H1 (cell line): ENCODE data around the gene BPIFB2. TPM values are rescaled to one million over a fixed set of nuclear protein-coding genes. Genes with fewer than 3 reads are reported as not detected.

Source experiments
- CTCF ChIA-PET: fragments of 300-600 bp; sonication (Branson Sonifier 250); formaldehyde crosslinking; loops from one replicate; lab custom pipeline; 2021; ENCODE audit not compliant: partially characterized antibody; lab: Charles Lee
- POLR2A ChIA-PET: fragments of 300-600 bp; sonication (Branson Sonifier 250); formaldehyde crosslinking; loops from one replicate; lab custom pipeline; 2021; ENCODE audit warnings: inconsistent platforms; ENCODE audit not compliant: partially characterized antibody; lab: Charles Lee
- DNase-seq, 2 experiments: peaks; one replicate each; pipeline versions ENCODE4 v3.0.0 to v3.0.0-alpha.2; 2010 to 2022; ENCODE audit warnings: low spot score in 2 of 2, low read depth in 1 of 2, mixed read lengths in 1 of 2
- FAIRE-seq: peaks from 2 replicates; lab custom pipeline; 2011; peaks lifted over from hg19 to GRCh38; lab: Jason Lieb, UNC
- H2AFZ ChIP-seq: 2 replicates; pipeline ENCODE4 v1.8.1; 2012; ENCODE audit warnings: low read length, inconsistent platforms
- H2AK5ac ChIP-seq: 2 replicates; pipeline ENCODE4 v1.6.1; 2013; ENCODE audit warnings: low read depth, low read length
- H2BK120ac ChIP-seq: replicated peaks from 2 replicates; pipeline ENCODE3; 2013; ENCODE audit warnings: low read depth, low read length, inconsistent platforms
- H2BK12ac ChIP-seq: 2 replicates; pipeline ENCODE4 v1.6.1; 2013; ENCODE audit warnings: low read depth, low read length
- H2BK15ac ChIP-seq: 2 replicates; pipeline ENCODE4 v1.6.1; 2013; ENCODE audit warnings: low read length
- H2BK20ac ChIP-seq: 2 replicates; pipeline ENCODE4 v1.6.1; 2013; ENCODE audit warnings: low read length
- H2BK5ac ChIP-seq: 2 replicates; pipeline ENCODE4 v1.6.1; 2013; ENCODE audit warnings: low read depth, low read length
- H3K14ac ChIP-seq: 2 replicates; pipeline ENCODE4 v1.6.1; 2013; ENCODE audit warnings: inconsistent platforms; ENCODE audit not compliant: insufficient read length
- H3K18ac ChIP-seq: 2 replicates; pipeline ENCODE4 v1.6.1; 2013; ENCODE audit warnings: low read length; ENCODE audit errors: extremely low read depth
- H3K23ac ChIP-seq: 2 replicates; pipeline ENCODE4 v1.6.1; 2013; ENCODE audit warnings: inconsistent platforms; ENCODE audit not compliant: insufficient read length
- H3K23me2 ChIP-seq: 2 replicates; pipeline ENCODE4 v1.6.1; 2013; ENCODE audit warnings: low read depth, low read length
- H3K27ac ChIP-seq: 2 replicates; pipeline ENCODE4 v1.6.1; 2011; ENCODE audit warnings: low read depth, low read length, inconsistent platforms
- H3K27me3 ChIP-seq, 4 experiments: replicated peaks in 1 of 4; 1 replicate in 1 of 4; 2 replicates in 3 of 4; pipeline versions ENCODE4 v1.6.1 to v1.8.1; 2011 to 2013; ENCODE audit warnings: low read length in 3 of 4, mild to moderate bottlenecking in 3 of 4, inconsistent platforms in 2 of 4, mixed read lengths in 2 of 4, moderate library complexity in 1 of 4; ENCODE audit not compliant: control insufficient read depth in 3 of 4, insufficient read depth in 3 of 4; ENCODE audit errors: extremely low read depth in 1 of 4
- H3K36me3 ChIP-seq, 4 experiments: 2 replicates each; pipeline versions ENCODE4 v1.6.1 to v1.8.1; 2011 to 2013; ENCODE audit warnings: mild to moderate bottlenecking in 4 of 4, low read length in 3 of 4, moderate library complexity in 2 of 4, control low read depth in 1 of 4, inconsistent platforms in 1 of 4; ENCODE audit not compliant: insufficient read depth in 4 of 4, control insufficient read depth in 2 of 4
- H3K4ac ChIP-seq: replicated peaks from 2 replicates; pipeline ENCODE3; 2013; ENCODE audit warnings: low read length, low read depth, mixed read lengths, inconsistent platforms; ENCODE audit not compliant: insufficient read length
- H3K4me1 ChIP-seq, 4 experiments: replicated peaks in 1 of 4; 1 replicate in 1 of 4; 2 replicates in 3 of 4; pipeline versions ENCODE4 v1.6.1 to v1.8.1; 2011 to 2013; ENCODE audit warnings: low read length in 3 of 4, inconsistent platforms in 2 of 4, mixed read lengths in 1 of 4; ENCODE audit not compliant: insufficient read depth in 4 of 4, control insufficient read depth in 3 of 4
- H3K4me2 ChIP-seq, 2 experiments: 2 replicates each; pipeline versions ENCODE4 v1.6.1 to v1.8.1; 2011 to 2013; ENCODE audit warnings: low read depth in 2 of 2, low read length in 2 of 2, control low read depth in 1 of 2, inconsistent platforms in 1 of 2, mild to moderate bottlenecking in 1 of 2; ENCODE audit not compliant: insufficient read depth in 1 of 2
- H3K4me3 ChIP-seq, 4 experiments: fragments of 200-600, 300-600 bp in 1 of 4; sonication (generic), shearing (Covaris generic), sonication (Bioruptor Twin) in 1 of 4; 2 replicates each; pipeline versions ENCODE4 v1.5.1 to v1.8.1; 2011 to 2016; ENCODE audit warnings: low read length in 4 of 4, low read depth in 3 of 4, control low read depth in 2 of 4, inconsistent platforms in 2 of 4, mild to moderate bottlenecking in 2 of 4, mixed read lengths in 1 of 4, moderate library complexity in 1 of 4; ENCODE audit not compliant: insufficient read depth in 2 of 4; ENCODE audit errors: extremely low read depth in 1 of 4
- H3K56ac ChIP-seq: replicated peaks from 2 replicates; pipeline ENCODE3; 2013; ENCODE audit warnings: low read depth, mild to moderate bottlenecking, mixed read lengths, low read length, inconsistent platforms; ENCODE audit not compliant: insufficient read length
- H3K79me1 ChIP-seq: 2 replicates; pipeline ENCODE4 v1.6.1; 2013; ENCODE audit warnings: low read depth, low read length, control low read depth
- H3K79me2 ChIP-seq, 2 experiments: 2 replicates each; pipeline versions ENCODE4 v1.6.1 to v1.8.1; 2012 to 2013; ENCODE audit warnings: low read length in 2 of 2, mild to moderate bottlenecking in 2 of 2, inconsistent platforms in 1 of 2; ENCODE audit not compliant: insufficient read depth in 2 of 2, control insufficient read depth in 1 of 2
- H3K9ac ChIP-seq, 4 experiments: replicated peaks in 1 of 4; 1 replicate in 1 of 4; 2 replicates in 3 of 4; pipeline versions ENCODE4 v1.6.1 to v1.8.1; 2011 to 2013; ENCODE audit warnings: low read depth in 3 of 4, low read length in 3 of 4, control low read depth in 2 of 4, mild to moderate bottlenecking in 2 of 4, moderate library complexity in 2 of 4, inconsistent platforms in 1 of 4; ENCODE audit errors: extremely low read depth in 1 of 4
- H3K9me3 ChIP-seq, 2 experiments: 2 replicates each; pipeline versions ENCODE4 v1.6.1 to v1.8.1; 2012 to 2013; ENCODE audit warnings: mild to moderate bottlenecking in 2 of 2, moderate library complexity in 2 of 2, control low read depth in 1 of 2, inconsistent platforms in 1 of 2, low read depth in 1 of 2, low read length in 1 of 2, mixed read lengths in 1 of 2; ENCODE audit not compliant: insufficient read depth in 2 of 2
- H4K20me1 ChIP-seq, 2 experiments: replicated peaks in 1 of 2; 2 replicates each; pipeline versions ENCODE3 to v1.8.1; 2011 to 2013; ENCODE audit warnings: inconsistent platforms in 2 of 2, low read length in 2 of 2, mild to moderate bottlenecking in 1 of 2; ENCODE audit not compliant: insufficient read depth in 2 of 2, control insufficient read depth in 1 of 2
- H4K5ac ChIP-seq: 2 replicates; pipeline ENCODE4 v1.6.1; 2013; ENCODE audit warnings: low read length, low read depth, mixed read lengths, inconsistent platforms; ENCODE audit not compliant: insufficient read length
- H4K8ac ChIP-seq: 2 replicates; pipeline ENCODE4 v1.8.0; 2013; ENCODE audit warnings: mild to moderate bottlenecking, moderate library complexity, low read length, inconsistent platforms; ENCODE audit not compliant: insufficient read depth; ENCODE audit errors: extremely low read depth
- H4K91ac ChIP-seq: replicated peaks from 2 replicates; pipeline ENCODE3; 2013; ENCODE audit warnings: low read length, mixed read lengths, inconsistent platforms; ENCODE audit not compliant: insufficient read length
- CTCF ChIP-seq, 3 experiments: IDR thresholded peaks; 1 replicate in 2 of 3; 2 replicates in 1 of 3; pipeline versions ENCODE4 v1.5.1 to v1.6.1; 2011; ENCODE audit warnings: low read length in 3 of 3, mild to moderate bottlenecking in 3 of 3, inconsistent platforms in 2 of 3, low read depth in 1 of 3, moderate library complexity in 1 of 3; ENCODE audit not compliant: insufficient read depth in 1 of 3; ENCODE audit errors: control extremely low read depth in 1 of 3
- JUND ChIP-seq: IDR thresholded peaks from 2 replicates; pipeline ENCODE4 v1.6.1; 2011; ENCODE audit warnings: mild to moderate bottlenecking, improper control_type of control experiment, low read length
- KDM4A ChIP-seq: IDR thresholded peaks from one replicate; pipeline ENCODE4 v1.7.1; 2012; ENCODE audit warnings: low read depth, mild to moderate bottlenecking, moderate library complexity, low read length, inconsistent platforms; ENCODE audit not compliant: severe bottlenecking
- MAFK ChIP-seq: IDR thresholded peaks from 2 replicates; pipeline ENCODE4 v1.6.1; 2012; ENCODE audit warnings: low read depth, mild to moderate bottlenecking, improper control_type of control experiment, low read length
- SP1 ChIP-seq: IDR thresholded peaks from 2 replicates; pipeline ENCODE4 v1.6.1; 2011; ENCODE audit warnings: low read depth, low read length
- SP4 ChIP-seq: IDR thresholded peaks from 2 replicates; pipeline ENCODE4 v1.6.1; 2012; ENCODE audit warnings: low read length, inconsistent platforms
- WGBS, 2 experiments: shearing (Covaris generic) in 1 of 2; methylation state at CpG; one replicate each; pipeline versions ENCODE4 v1.1.6 to v1.1.7; 2013 to 2015; ENCODE audit warnings: low lambda C conversion rate in 2 of 2, mixed read lengths in 2 of 2, inconsistent platforms in 1 of 2, low coverage in 1 of 2, missing lambda C conversion rate in 1 of 2; ENCODE audit not compliant: insufficient replicate concordance in 2 of 2, insufficient coverage in 1 of 2, insufficient read length in 1 of 2; ENCODE audit errors: extremely low coverage in 1 of 2, missing lambda C conversion rate in 1 of 2; 5-methylcytosine and 5-hydroxymethylcytosine counted together
- polyA plus RNA-seq, 7 experiments: library from polyadenylated mRNA; depleted of rRNA in 3 of 7; stranded (reverse) in 5 of 7; unstranded in 2 of 7; fragments of >200 nt in 5 of 7; fragments of 200-250 nt in 2 of 7; gene quantifications; 1 replicate in 5 of 7; 2 replicates in 1 of 7; 4 replicates in 1 of 7; pipeline versions ENCODE4 v1.2.1 to v1.2.3, GENCODE V29; 2011 to 2013; ENCODE audit warnings: missing spikeins in 2 of 7, mixed read lengths in 2 of 7
- total RNA-seq: library from RNA; stranded (reverse); fragmentation: NEBNext Ultra II Directional; extraction: Animal tissue kit (Norgen Biotek cat#: 25700); gene quantifications from 2 replicates; pipeline ENCODE4 v1.2.1, GENCODE V29; 2021

Gene BPIFB2
- total and polyA plus RNA-seq, 2 of the 8 experiments (the other 6 are each of a cell fraction or from before 2014, with no cell fraction given): not detected

- H3K18ac ChIP-seq: no peak overlapping the region
- H3K79me2 ChIP-seq: no peaks in the 10 kb centered on the region
- no peak overlapping the region for H3K23ac ChIP-seq
- H2AK5ac ChIP-seq: no peak overlapping the region
- no peak overlapping the region for H2BK12ac ChIP-seq
- H2AFZ ChIP-seq: no peak overlapping the region
- no peak for DNase-seq
- H3K4me2 ChIP-seq: no peak overlapping the region
- TF ChIP-seq MAFK (no peak), SP1 (no peak), CTCF (IDR thresholded peaks at IDR 0.05; ENCODE audit: control extremely low read depth in 1 of 3, insufficient read depth in 1 of 3, low read depth in 1 of 3, low read length in 3 of 3) (no peak), SP4 (no peak), KDM4A (no peak), JUND (no peak)
- TF ChIP-seq, all 59 proteins: peak for 0
- no peak overlapping the region for H4K91ac ChIP-seq
- no peak overlapping the region for H2BK15ac ChIP-seq
- no peak overlapping the region for H4K8ac ChIP-seq
- no peaks in the 10 kb centered on the region for H3K27me3 ChIP-seq
- no peaks in the 10 kb centered on the region for H3K9me3 ChIP-seq
- POLR2A ChIA-PET: no interaction called here
- no peaks in the 10 kb centered on the region for H3K4me1 ChIP-seq
- H2BK20ac ChIP-seq: no peak overlapping the region
- H3K79me1 ChIP-seq: no peaks in the 10 kb centered on the region
- H2BK5ac ChIP-seq: no peak overlapping the region
- no peak for FAIRE-seq
- no peak overlapping the region for H3K14ac ChIP-seq
- no peaks in the 10 kb centered on the region for H3K36me3 ChIP-seq
- no peak overlapping the region for H3K27ac ChIP-seq
- H3K4ac ChIP-seq: no peak overlapping the region
- 88% methylated on average over 8 of the region's 8 CpGs; no CpG with 5 or more reads in 1 of the 2 experiments for WGBS, 2 experiments
- no peak overlapping the region for H3K9ac ChIP-seq
- H3K23me2 ChIP-seq: no peaks in the 10 kb centered on the region
- H2BK120ac ChIP-seq: no peak overlapping the region
- CTCF ChIA-PET: interaction anchor here (0.6 to 1.7 kb wide), 2 partner anchors 20 to 41 kb away, joined by 3 to 6 read pairs; no protein-coding TSS in a partner anchor
- H3K4me3 ChIP-seq: no peak overlapping the region
- no peaks in the 10 kb centered on the region for H4K20me1 ChIP-seq
- H4K5ac ChIP-seq: no peak overlapping the region
- no peak overlapping the region for H3K56ac ChIP-seq
Observed at GRCh38 chr20:32965115-32965514, 42.4 kb upstream of the BPIFB2 start.
